Hematopoietic multipotent progenitor cell treated with erythropoietin and hydrocortisone succinate and interleukin-3 and kit ligand, for 4 days (in vitro differentiated cells): Measurements from ENCODE around the gene ABCA4.

Source experiments
- DNase-seq: peaks from one replicate; pipeline ENCODE4 v3.0.0-alpha.2; 2015

Gene ABCA4

DNA sequence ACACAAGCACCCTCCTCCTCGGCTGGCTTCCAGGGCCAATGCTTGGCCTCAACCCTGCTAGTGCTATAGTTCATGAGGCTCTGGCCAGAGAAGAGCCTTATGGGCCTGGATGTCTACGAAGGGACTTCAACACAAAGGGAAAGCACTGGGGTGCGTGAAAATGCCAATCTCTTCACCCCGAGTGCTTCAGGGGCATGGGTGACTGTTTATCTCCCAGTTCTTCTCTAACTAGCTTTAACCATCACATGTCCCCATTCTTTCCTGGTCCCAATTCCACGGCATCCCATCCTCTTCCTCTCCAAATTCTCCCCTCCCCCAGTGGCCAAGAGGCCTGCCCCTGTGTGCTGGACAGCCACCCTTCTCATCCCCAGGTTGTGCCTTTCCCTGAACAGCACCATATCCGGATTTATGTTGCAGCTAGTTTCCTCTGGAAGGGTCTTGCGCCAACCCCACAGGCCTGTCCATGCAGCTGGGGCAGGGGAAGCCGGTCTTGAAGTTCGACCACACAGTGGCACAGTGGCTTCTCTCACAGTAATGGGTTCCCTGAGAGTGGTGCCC lies 16.7 kb downstream of the ABCA4 start:
- DNase-seq, result no peak

DNA sequence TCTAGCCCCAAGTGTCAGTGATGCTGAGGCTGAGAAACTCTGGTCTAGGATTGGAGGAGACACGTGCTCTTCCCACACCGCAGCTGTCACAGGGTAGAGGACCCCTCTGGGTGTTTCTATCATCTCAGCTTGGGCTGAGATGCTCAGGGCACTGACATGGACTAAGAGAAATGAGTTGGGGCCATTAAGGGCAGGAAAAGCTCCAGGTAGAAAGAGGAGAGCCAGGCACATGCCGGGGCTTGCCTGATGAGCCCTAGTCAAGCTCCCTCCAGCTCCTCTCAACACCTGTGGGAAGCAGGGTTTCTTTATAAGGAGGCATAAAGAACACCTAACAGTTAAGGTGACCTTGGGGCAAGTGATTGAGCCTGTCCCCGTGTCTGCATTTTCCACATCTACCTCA lies 17.3 kb downstream of the ABCA4 start:
- DNase-seq, result no peak

DNA sequence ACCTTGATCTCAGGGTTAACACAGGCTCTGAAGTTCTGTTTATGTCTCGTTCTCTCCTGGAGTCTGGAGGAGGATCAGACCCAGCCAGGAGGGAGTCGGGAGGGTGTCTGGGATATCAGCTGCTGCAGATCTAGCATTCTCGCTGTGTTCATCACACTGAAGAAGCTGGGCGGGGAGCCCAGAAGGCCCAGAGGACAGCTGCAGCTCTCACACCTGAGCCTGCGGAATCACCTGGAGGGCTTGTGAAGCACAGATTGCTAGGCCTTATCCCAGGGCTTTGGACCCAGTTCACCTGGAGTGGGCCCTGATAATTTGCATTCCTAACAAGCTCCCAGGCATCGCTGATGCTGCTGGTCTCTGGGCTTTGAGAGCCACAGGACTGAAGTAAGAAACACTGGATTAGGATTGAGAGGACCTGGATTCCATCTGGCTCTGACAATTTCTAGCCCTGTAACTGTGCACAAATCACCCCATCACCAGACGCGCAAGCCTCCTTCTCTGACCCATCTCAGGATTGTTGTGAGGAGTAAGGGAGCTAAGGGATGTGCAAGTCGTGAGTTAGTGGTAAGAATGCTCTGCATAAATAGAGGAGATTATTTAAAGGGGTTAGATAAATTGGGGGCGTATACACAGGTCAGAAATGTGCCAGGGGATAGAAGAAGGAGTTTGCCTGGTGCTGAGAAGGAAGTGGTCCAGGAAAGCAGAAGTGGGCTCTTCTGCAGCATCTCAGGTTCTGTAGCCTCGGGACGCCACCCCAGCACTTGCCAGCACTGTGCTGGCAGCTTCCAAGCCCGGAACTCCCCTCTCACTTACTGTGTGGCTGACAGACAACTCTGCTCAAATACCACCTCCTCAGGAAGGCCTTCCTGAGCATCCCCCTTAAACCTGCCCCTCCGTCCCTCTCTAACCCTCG lies 19.1 kb downstream of the ABCA4 start:
- peak; percentile 30 for DNase-seq

DNA sequence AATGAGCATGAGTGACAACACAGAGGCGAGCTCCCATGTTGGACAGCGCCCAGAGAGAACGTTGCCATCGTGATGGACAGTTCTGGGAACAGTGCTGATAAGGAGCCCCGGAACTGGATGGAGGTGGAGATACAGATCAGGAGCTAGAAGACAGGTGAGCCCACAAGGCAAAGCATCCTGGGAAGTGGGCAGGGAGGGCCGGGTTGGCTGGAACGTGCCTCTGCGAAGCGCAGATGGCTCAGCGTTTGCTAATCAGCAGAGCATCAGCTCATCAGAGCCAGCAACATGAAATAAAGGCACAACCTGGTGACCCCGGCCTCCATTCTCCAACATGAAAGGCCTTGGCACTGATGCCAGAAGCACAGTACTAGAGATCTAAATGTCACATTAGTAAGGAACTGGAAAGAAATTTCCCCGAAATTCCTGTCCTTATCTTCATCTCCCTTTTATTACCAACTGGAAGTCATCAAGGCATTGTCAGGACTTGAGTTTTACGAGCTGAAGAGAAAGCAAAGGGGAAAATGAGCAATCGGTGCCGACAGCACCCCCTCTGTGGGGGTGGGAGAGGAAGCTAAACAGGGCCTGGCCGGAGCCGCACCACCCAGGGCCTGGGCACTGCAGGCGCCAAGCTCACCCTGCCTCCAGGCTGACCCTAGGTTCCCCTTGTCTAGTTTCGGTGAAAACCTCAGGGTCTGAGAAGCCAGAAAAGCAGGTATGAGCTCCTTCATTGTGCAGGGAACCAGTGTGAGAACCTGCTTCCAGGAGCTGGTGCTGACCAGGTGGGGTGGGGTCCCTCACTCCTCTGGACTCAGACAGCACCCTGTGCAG lies 19.9 kb downstream of the ABCA4 start:
- DNase-seq, result no peak

DNA sequence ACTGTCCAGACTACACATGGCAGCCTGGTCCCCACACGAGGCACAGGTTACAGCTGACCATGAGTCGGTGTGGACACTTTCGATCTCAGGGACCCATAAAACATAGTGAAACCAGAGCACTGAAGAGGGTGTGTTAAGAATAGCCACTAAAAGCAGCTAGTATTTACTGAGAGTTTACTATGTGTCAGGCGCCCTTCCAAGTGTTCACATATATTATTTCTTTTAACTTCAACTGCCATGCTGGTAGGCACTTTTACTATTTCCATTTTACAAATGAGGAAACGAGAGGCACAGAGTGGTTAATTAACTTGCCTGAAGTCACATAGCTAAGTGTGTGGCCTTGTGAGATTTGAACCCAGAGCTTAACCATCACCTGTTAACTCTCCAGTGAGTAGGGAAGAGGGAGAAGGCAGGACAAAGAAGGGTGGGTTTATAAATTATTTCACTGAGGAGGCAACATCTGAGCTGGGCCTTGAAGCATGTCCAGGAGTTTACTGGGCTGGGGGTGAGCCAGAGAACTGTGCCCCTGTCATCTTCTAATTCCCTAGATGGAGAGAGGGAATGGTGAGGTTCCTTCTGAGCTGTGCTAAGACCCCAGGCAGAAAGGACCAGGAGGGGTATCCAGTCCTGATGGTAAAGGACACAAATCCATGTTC lies 20.7 kb downstream of the ABCA4 start:
- no peak for DNase-seq

DNA sequence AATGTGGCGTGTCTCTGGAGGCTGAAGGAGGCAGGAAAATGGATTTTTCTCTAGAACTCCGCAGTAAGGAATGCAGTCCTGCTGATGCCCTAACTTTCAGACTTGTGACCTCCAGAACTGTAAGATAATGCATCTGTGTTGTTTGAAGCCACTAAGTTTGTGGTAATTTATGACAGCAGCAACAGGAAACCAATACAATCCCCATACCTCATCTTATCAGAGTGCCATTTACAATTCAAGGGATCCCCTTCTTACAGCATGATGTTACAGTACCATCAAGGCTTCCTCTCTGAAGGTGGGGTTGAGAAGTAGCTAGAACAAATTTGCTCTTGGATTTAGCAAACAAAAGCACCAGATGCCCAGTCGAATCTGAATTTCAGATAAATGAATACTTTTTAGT lies 21.6 kb downstream of the ABCA4 start:
- no peak for DNase-seq

DNA sequence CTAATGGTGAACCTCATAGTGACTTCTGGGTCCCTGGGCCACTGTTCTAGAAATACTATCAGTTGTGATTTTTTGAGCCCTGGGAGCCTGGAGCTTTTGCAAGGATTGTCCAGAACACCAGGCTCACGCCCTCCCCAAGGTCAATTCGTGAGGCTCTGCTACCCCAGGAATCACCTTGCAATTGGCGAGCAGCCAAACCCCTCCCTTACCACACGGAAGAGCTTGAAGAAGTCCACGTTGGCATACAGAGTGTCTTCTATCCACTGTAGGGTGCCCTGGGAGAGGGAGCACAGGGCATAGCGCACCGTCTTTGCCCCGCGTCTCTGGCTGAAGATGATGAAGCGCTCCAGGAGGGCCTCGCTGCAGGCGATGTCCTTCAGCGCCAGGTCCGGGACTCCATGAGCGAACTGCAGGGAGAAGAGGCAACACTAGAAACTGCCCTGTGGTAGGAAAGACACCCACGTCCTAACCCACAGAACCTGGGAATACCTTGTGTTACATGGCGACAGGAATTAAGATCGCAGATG lies 22.3 kb downstream of the ABCA4 start:
- no peak for DNase-seq

DNA sequence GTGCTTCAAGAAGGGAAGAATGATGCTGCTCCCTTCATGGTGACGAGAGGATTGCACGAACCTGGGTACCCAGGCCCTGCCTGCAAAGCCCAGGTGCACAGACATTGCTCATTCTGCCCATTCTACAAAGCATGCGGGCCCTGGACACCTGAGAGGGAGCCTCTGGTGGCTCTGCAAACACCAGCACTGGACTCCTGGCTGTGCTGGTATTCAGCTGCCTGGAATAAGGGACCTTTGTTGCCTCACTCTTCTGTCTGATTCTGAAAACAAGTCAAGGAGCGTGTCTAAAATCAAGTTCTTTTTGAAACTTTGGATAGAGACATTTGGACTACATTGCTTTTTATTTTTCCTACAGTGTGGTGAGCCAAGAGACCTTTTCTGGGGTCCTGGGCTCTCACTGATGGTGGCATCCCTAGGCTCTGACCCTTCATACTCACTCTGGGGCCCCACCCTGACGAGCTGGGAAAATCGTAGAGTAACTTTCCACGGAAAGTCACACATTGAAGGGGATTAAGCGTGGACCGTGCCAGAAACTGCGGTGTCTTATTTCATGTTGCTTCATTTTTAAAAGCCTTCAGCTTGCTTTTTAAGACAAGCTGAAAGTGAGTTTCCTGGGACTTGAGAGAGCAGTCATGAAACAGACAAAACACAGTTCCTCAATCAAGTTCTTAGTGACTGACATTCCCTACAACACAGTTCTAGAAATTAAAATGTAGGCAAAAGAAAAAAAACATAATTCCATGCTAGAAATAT lies 24.0 kb downstream of the ABCA4 start:
- DNase-seq, result no peak

DNA sequence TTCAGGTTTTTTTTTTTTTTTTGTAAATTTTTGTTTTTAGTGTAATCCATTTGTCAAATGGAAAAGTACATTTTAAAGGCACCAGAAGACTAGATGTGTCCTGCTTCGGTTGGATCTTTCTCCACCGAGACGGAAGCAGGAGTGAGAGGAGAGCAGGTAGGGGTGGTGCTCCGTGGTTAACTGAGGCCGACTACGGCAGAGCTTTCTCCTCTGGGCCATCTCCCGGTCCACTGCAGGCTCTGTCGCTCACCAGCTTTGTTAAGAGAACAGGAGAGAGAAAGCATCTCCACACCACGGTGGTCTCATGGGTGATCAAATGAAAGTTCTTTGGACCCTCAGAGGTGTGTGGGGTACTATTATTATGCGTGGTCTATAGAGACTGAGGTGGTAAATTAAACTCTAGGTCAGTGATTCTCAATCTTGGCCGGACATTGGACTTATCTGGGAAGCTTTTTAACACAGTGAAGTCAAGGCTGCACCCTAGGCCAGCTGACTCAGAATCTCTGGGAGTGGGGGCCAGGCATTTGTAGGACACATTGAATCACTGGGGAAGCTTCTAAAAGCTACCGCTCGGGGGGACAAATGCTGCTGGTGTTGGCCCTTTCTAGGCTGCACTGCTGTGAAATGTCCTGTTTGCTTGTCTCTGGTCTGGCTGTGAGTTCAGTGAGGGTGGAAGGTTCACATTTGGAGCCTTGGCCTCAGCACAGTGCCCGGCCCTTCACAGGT lies 25.0 kb downstream of the ABCA4 start:
- no peak for DNase-seq

DNA sequence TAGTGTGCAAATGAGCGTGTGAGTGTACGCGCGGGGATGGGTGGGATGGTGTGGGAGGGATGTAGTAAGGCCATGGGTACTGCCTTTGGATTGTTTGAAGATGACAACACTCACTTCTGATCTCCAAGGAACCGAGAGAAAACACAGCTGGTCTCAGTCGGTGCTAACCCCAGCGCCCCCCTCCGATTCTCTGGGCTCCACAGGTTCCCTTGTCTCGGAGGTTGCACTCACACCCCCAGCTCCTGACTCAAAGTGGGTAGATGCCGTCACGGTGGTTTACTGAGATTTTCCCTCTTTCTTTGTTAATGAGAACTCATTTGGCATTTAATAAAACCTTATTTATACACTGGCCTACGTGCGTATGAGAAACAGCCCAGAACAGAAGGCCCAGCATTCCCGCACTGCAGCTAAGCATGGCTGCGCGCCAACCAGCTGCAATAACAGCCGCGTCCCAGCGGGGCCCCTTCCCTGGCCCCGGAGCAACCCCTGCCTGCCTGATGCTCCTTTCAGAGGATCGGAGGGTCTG lies 25.8 kb downstream of the ABCA4 start:
- no peak for DNase-seq

DNA sequence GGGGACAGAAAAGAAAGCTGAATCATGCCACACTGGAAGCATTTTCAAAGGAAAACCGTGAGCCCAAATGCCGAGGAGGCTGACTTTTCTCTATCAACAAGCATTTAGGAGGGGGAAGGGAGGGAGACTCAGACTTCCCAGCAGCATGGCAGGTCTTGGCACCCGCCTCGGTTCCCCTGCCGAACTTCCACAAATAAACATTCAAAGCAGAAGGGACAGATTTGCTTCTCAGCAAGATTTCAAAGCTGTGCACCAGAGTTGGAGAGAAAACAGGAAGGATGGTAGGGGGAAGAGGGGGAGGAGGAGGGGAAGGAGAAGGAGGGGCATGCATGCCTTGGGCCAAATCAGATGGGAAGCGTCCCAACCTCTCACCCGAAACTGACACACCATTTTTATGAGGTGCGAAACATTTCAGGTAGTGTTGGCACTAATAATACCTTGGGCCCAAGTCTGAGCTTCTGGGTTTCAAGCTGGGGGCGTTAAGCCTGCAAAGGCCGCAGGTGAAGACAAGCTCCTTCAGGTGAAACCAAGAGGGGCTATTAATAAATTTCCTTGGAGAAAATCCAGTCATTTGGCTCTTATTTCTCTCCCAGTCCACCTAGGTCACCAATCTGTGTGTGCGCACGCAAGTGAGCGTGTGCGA lies 26.4 kb downstream of the ABCA4 start:
- DNase-seq, result peak; percentile 46

DNA sequence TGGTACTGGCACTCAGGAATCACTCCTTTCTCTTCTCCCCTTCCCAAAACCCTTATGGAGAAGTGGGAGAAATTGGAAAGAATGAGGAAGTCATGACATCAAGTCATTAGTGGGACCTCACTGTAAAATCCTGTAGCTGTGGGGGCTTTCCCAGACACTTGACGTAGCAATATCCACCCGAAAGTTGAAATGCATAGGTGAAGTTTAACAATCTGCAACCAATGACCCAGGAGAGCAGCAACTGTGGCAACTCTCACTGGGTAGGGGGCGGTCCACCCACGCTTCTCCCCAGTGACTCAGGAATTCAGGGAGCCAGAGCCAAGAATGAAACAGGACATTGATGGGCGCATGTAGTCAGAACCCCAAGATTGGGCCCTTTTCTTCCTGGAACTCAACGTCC lies 27.0 kb downstream of the ABCA4 start:
- DNase-seq, result no peak

DNA sequence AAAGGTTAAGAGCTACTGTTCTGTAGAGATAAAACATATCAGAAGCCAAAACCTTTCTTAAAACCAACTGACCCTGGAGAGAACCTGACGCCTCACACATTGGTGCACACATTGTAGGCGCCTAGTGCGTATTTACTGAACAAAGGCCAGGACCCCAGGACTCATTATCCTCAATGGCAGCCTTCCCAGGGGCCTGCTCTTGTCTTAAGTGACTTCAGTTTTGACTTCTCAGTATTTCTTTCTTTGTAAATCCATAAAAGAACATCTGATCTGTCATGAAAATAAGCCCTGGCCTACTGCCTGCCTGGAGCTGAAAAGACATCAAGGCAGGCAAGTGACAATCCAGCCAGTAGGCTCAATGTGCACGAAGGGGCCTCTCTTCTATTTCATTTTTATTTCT lies 27.6 kb downstream of the ABCA4 start:
- peak; percentile 29 for DNase-seq

DNA sequence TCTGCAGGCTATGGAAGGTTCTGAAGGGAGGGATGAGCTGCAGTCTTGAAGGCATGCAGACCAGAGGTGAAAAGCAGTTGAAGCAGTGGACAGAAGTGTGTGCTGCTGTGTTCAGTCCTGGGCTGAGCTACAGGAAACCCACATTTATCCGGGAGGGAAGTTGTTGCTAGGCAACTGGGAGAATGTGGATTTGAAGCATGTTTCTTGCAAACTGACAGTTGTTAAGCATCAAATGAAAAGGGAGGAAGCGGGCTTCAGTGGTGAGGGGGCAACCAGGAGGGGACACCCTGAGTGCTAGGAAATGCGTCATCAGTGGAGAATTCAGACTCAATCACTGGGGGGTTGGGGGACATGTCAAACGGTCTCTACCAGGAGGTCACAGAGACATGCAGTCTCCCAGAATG lies 28.7 kb downstream of the ABCA4 start:
- peak; percentile 87 for DNase-seq

DNA sequence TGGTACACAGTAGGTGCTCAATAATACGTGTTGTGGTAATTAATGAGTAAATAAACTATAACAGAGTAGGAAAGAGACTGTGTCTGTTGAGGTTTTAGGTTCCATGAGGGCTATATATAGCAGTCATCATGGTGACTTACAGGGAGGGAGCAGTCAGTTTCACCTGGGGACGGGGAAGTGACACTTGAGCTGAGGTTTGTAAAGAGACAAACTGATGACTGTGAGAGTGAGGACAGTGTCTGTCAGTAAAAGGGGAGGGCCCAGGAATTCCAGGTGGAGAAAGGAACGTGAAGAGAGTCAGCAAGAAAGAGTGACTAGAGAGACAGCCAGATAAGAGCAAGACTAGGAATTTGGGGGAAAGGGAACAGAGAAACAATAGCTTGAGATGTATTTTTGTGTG lies 30.2 kb downstream of the ABCA4 start:
- no peak for DNase-seq

DNA sequence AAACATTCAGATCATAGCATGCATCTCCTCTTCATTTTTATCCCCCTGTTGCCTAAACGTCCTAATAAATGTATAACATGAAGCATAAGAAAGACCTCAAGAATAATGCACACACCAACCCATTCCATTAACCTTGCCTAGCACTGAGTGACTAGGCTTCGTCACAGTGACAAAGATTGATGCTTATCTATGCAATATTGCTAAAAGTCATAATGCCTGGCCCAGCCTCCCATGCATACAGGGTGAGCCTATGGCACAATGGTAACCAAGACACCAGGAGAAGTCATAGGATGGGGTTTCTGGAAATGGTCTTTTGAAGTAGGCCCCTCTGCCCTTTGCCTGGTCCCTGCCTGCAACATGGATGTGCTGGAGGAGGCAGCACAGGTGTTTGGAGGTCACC lies 33.8 kb downstream of the ABCA4 start:
- no peak for DNase-seq

DNA sequence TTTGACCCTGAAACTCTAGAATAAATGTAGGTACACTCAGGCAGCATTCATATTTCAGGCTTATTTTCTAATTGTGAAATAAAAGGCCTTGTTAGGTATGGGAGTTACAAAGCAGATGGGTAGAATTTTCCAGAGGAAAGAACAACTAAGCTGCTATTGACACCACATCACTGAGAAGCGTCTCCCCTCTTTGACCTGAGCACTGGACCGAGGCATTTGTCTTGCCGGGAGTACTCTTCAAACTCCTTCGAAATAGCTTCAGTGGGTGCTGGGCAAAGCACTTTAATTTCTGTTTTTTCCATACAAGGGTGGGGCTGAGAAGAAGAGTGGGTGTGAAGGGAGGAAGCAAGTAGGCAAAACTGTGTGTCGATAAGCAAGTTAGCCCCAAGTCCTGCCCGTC lies 36.4 kb downstream of the ABCA4 start:
- no peak for DNase-seq

DNA sequence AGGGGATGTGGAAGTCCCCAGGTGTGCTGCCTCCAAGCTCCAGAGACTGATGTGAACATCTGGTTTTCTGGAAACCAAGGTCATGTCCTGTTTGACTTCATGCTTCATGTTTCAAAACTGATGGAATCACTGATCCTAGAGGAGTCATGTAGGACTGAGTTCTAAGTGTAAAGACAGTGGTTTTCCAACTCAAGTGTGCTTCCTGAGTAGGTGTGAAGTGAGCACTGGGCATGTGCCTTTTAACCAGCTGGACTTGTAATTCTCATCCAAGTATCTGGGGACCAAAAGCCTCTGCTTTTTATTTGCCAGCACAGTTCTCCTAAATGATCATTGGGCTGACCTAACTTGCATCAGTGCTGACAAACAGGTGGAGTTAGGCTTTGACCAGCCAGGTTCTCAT lies 36.9 kb downstream of the ABCA4 start:
- no peak for DNase-seq

DNA sequence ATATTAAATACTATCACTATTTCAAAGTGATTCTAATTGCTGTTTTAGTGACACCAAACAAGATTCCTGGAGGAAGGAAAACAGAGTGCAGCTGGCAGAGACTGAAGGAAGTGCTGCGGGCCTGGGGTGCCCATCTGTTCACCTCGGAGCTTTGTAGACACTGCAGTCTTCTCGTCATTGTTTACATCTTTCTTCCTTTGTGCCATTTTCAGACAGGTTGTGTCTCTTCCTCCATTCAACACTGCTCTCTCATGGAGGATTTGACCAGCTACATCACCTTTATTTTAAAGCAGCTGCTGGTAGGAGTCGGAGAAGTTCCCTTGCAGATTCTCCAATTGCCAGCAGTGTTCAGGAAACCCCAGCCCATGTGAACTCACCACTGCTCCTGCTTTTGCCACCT lies 37.3 kb downstream of the ABCA4 start:
- no peak for DNase-seq

DNA sequence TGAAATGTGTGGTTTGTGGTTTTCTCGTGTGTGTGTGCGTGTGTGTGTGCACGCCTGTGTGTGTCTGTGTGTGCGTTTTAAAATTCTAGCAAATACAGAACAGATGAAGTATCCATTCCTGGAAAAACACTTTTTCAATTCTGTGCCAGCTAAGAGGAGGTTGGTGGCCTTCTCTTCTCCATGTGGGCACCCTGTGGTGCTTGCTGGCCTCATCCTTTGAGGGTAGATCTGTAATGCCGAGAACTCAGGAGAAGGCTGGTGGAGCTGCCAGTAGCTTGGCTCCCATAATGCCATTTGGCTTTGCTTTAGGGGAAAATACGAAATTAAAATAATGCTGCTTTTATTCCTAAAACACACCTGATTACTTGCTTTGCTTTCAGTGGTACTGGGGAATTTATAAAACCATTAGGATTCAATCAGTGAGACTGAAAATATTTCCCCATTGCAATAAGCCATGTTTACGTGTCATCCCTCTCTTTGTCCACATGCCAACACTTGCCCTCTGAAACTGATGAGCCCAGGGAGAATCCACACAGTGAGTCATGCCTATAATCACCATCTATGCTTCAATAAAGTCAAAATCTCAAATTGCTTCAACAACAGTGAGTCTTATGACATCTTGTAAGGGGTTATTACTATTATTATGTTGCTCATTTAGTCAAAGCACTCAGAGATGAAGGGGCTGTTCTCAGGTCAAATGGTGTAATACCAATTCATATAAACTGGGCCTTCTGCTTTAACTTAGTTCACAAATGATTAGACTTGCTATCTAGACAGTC lies 39.2 kb downstream of the ABCA4 start:
- DNase-seq, result no peak
